Dendritic cell treated with granulocyte-macrophage colony-stimulating factor and Interleukin-4, amounts not matched to agents 40 ng/mL and 50 ng/mL, for 4 days (primary cell): ENCODE data around the gene SH3GLB2.
"Not testable (repeated sequence)": the region's sequence is repeated elsewhere in the genome, so short reads cannot be mapped to it uniquely, and the experiment has no call there.

Source experiments
- H3K27ac Mint-ChIP-seq: one replicate; pipeline ENCODE4 v1.8.0; 2022; ENCODE audit warnings: mild to moderate bottlenecking, mixed read lengths
- H3K27me3 Mint-ChIP-seq: one replicate; pipeline ENCODE4 v1.8.0; 2022; ENCODE audit warnings: mild to moderate bottlenecking, mixed read lengths
- H3K36me3 Mint-ChIP-seq: one replicate; pipeline ENCODE4 v1.8.0; 2022; ENCODE audit warnings: low read depth, mixed read lengths
- H3K4me1 Mint-ChIP-seq: one replicate; pipeline ENCODE4 v1.8.0; 2022; ENCODE audit warnings: low read depth, mixed read lengths
- H3K4me3 Mint-ChIP-seq: one replicate; pipeline ENCODE4 v1.8.0; 2022; ENCODE audit warnings: mild to moderate bottlenecking, moderate library complexity, mixed read lengths
- H3K9me3 Mint-ChIP-seq: one replicate; pipeline ENCODE4 v1.8.0; 2022; ENCODE audit warnings: mixed read lengths
- intact Hi-C: fragments of 100-400 bp; cut with micrococcal nuclease; formaldehyde crosslinking; loops from one replicate; pipeline ENCODE4 v1.15.0; 2022

Gene SH3GLB2

DNA sequence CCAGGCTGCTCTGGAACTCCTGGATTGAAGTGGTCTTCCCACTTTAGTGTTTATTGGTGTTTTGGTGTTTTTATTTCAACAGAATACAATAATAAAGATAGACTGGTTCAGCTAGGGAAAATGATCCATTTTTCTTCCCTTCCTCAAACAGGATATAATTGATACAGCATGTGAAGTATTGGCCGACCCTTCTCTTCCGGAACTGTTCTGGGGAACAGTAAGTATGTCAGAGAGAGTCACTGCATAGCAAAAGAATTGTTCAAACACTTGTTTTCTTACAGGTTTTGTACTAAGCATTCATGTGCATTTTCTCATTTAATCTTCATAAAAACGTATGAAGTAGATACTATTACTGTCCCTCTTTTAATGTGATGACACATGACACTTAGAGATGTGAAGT, 49.0 kb downstream of the SH3GLB2 start:
- no peaks in the 10 kb centered on the region for H3K27me3 Mint-ChIP-seq
- intact Hi-C loops = no loop called here
- H3K4me3 Mint-ChIP-seq = no peak overlapping the region
- no peak overlapping the region for H3K27ac Mint-ChIP-seq
- no peaks in the 10 kb centered on the region for H3K9me3 Mint-ChIP-seq
- H3K36me3 Mint-ChIP-seq = peaks cover 99% of the 10 kb centered on the region
- no peaks in the 10 kb centered on the region for H3K4me1 Mint-ChIP-seq

DNA sequence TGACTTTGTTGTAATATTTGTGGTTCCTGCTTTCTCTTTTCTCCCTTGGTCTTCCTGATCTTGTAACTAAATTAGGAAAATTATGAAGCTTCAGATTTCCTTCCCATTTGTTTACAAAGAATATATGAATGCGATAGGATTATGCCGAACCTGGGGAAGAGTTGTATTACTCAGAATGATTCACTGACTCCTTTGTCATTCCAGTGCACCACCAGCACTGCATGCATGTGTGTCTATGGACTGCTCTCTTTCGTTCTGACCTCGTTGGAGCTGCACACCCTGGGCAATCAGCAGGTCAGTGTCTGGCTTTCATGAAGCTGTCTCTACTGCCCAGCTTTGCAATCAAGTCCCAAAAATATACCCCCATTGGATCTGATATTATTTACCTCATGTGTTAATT, 55.2 kb downstream of the SH3GLB2 start:
- Mint-ChIP-seq H3K9me3 (no peaks in the 10 kb centered on the region), H3K27me3 (no peaks in the 10 kb centered on the region), H3K4me3 (no peak overlapping the region), H3K36me3 (peaks cover 99% of the 10 kb centered on the region), H3K4me1 (no peaks in the 10 kb centered on the region), H3K27ac (no peak overlapping the region)
- intact Hi-C loops = no loop called here

DNA sequence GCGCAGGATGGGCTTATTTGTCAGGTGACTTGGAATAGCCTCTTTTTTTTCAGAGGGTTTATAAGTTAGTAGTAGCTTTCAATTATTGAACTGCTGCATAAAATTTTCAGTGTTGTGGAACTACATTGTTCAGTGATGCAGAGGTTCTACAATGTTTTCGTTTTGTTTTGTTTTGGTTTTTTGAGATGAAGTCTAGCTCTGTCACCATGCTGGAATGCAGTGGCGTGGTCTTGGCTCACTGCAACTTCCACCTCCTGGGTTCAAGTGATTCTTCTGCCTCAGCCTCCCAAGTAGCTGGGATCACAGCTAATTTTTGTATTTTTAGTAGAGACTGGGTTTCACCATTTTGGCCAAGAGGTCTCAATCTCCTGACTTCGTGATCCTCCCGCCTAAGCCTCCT, 58.6 kb downstream of the SH3GLB2 start:
- no peaks in the 10 kb centered on the region for H3K27me3 Mint-ChIP-seq
- H3K36me3 Mint-ChIP-seq = peaks cover 91% of the 10 kb centered on the region
- no peaks in the 10 kb centered on the region for H3K9me3 Mint-ChIP-seq
- H3K4me1 Mint-ChIP-seq = no peaks in the 10 kb centered on the region
- H3K27ac Mint-ChIP-seq = no peak overlapping the region
- intact Hi-C loops = no loop called here
- no peak overlapping the region for H3K4me3 Mint-ChIP-seq

DNA sequence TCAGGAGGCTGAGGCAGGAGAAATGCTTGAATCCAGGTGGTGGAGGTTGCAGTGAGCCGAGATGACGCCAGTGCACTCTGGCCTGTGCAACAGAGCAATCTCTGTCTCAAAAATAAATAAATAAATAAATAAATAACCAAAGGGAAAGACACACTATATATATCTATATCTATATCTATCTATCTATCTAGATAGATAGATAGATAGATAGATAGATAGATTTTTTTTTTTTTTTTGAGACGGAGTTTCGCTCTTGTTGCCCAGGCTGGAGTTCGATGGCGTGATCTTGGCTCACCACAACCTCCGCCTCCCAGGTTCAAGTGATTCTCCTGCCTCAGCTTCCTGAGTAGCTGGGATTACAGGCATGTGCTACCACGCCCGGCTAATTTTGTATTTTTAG, 66.7 kb downstream of the SH3GLB2 start:
- H3K27me3 Mint-ChIP-seq, H3K4me1 Mint-ChIP-seq, H3K9me3 Mint-ChIP-seq, H3K4me3 Mint-ChIP-seq, H3K27ac Mint-ChIP-seq, intact Hi-C loops: not testable (repeated sequence)
- H3K36me3 Mint-ChIP-seq = peaks cover 83% of the 10 kb centered on the region
